GM23248 (cell line): ENCODE results near the gene DNAJC16.

ENCODE experiments used
- EZH2 ChIP-seq: fragments of 200-600 bp; sonication (generic); IDR thresholded peaks from 2 replicates; pipeline ENCODE4 v1.6.1; 2018; ENCODE audit warnings: antibody characterized with exemption, mild to moderate bottlenecking; ENCODE audit not compliant: insufficient read depth, poor library complexity, severe bottlenecking
- EZH2phosphoT487 ChIP-seq: fragments of 200-600 bp; sonication (generic); IDR thresholded peaks from 2 replicates; pipeline ENCODE4 v1.6.1; 2018; ENCODE audit warnings: antibody characterized with exemption, moderate library complexity, mild to moderate bottlenecking, low read depth; ENCODE audit not compliant: insufficient read depth

DNA sequence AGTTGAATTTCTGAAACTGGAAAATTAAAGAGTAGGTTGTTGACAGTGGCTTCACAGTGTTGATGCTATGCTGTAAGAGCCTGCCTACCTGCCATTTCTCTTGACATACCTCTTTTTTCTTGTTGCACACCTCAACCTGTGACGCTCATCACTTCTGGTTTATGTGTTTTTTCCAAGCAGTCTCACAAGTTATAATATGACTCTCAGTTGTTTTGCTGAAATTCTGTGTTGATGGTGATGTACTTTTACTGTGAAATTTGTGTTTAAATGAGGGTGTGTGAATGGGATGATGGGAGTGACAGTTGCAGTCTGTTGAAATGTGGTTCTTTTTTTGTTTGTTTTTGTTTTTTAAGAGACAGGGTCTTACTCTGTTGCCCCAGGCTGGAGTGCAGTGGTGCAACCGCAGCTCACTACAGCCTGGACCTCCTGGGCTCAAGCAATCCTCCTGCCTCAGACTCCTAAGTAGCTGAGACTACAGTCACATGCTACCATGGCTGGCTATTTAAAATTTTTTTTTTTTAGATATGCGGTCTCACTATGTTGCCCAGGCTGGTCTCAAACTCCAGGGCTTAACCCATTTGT, 97.6 kb downstream of the DNAJC16 start:
- no peak for TF ChIP-seq EZH2phosphoT487
- no peak for TF ChIP-seq EZH2
